Activated CD4-positive, alpha-beta T cell treated with anti-CD3 and anti-CD28 coated beads for 48 hours (primary cell): Measurements from ENCODE around the gene MFAP3L.
"Not testable (repeated sequence)": the region's sequence is repeated elsewhere in the genome, so short reads cannot be mapped to it uniquely, and the experiment has no call there.

Source experiments
- DNase-seq: peaks from one replicate; pipeline ENCODE4 v3.0.0-alpha.2; 2020

MFAP3L gene

DNA sequence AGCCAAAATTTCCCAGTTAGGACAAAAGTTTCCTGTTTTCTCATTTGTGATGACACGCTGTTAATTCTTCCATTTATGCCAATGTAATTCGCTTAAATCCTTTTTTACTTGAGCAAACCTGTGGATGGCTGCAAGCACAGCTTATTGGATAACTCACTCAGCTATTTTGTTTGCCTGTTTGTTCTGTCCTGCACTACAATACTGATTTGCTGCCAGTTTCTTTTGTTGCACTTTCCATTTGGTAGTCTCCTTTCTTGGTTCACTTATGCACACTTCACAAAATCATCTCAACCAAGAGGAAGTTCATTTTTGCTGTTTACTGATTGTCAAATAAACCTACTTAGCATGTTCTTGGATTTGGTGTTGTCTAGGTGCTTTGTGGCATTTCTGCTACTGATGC is 40.3 kb downstream of the MFAP3L start:
- no peak for DNase-seq

DNA sequence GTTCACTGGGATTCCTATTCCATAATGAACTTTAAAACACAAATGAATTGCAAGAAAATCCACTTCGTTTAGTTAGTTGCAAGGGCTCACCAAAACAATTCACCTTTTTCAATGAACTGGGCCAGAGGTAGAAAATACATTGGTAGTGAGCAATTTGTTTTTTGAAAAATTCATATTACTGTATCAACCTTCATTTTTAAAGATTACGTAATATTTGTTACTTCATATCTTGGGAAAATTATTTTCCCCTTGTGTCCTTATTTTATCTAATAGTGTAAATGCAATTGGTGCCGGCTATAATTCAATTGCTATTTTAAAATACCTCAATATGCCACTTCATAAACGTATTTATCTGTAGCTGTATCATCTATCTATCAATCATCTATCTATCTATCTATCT is 41.5 kb downstream of the MFAP3L start:
- no peak for DNase-seq

DNA sequence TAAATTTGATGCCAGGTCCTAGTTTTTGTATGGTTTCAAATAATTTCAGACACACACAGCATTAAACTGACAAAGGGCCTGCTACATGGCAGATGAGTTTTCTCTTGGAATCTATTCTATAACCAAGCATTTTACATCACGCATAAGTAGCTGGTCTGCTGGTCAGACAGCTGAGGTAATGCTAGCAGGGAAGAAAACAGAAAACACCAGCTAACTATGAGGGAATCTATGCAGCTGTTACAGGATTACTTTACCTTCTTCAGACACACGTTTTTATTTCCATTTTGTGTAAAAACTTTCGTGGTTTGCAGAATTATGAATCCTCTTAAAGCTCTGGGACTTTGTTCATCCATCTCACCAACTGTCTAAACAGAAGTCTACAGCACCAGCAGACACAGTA is 42.0 kb downstream of the MFAP3L start:
- DNase-seq = no peak

DNA sequence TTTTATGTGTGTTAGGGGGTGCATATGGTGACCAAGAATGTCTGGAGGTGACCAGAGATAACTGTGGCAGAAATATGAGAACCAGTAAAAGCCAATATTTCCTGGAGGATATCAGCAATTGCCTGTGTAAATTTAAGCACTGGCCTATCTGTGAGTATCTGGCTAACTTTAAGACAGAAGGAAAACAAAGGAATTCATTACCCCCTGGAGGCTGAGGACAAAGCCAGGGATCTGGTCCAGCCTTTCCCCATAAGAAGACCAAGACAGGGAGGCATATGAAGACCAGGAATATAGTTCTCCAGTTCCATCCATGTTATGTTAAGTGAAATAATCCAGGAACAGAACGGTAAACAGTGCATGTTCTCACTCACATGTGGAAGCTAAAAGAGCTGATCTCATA is 49.2 kb downstream of the MFAP3L start:
- DNase-seq = no peak

GRCh38 chr4:169975838-169976796 is 50.1 kb downstream of the MFAP3L start:
- no peak for DNase-seq

DNA sequence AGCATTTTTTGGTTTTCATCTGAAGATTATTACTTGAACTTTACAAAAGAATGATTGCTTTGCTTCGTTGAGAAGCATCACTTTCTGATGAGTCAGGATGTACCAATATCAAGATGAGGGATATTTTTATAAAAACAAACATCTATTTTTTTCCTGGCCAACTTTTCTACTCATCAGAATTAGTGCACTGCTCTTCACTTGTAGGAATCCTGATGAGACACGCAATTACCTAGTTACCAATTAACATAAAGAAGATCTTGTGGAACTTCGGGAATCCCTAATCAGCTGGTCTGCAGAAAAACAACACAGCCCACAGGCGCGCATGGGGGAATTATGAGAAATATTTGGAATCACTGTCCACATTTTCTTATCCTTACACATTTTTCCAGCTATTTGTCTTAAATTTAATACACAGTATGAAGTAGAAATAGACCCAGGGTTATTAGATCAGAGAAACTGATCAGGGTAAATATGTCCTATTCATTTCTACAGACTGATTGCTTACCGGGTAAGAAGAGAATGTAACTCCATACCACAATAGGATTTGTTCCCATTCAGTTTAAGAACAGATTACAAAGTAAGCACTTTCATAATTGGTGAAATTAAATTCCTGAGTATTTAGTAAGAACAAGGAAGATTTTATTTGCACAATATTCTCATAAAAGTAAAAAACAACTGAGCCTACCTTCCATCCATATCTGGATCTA is 50.9 kb downstream of the MFAP3L start:
- no peak for DNase-seq

DNA sequence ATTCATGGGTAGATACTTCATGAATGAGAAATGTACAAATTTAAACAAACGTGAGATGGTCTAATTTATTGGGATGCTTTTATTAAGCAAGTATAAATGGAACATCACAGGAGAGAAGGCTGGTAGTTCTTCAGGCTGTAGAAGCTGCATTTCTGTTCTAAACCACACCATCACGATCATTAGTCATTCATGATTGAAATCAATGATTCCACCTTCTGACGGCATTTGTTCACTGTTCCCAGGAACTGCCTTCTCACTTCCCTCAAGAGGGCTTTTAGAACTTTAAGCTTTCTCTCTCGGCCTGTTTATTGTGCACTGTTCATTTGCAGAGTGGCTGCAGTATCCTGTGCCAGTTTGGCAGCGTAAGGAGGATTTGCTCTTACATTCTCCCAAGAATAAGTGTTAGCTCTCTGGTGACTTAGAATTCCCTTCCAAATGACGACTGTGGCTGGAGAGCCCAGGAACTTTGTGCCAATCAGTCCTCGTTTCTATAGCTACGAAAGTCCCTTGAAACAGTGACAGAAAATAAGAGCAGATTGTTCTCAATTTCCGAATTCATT is 54.7 kb downstream of the MFAP3L start:
- no peak for DNase-seq

DNA sequence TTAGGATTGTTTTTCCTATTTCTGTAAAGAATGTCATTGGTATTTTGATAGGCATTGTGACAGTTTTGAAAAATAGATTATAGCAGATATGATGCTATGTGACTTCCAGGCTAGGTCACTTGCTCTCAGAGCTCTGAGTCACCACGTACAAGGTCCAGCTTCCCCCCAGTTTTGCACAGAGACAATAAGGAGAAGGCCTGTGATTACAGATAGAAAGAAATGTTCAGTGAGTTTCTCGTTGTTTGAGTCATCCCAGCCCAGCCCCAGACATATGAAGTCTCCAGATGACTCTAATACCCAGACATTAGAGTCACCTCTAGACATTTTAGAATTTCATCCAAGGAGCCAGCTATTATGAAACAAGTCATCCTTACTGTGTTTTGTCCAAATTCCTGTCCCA is 57.2 kb downstream of the MFAP3L start:
- no peak for DNase-seq

GRCh38 chr4:169963998-169964397 is 62.2 kb downstream of the MFAP3L start:
- no peak for DNase-seq

GRCh38 chr4:169959254-169959653 is 66.9 kb downstream of the MFAP3L start:
- DNase-seq = no peak

DNA sequence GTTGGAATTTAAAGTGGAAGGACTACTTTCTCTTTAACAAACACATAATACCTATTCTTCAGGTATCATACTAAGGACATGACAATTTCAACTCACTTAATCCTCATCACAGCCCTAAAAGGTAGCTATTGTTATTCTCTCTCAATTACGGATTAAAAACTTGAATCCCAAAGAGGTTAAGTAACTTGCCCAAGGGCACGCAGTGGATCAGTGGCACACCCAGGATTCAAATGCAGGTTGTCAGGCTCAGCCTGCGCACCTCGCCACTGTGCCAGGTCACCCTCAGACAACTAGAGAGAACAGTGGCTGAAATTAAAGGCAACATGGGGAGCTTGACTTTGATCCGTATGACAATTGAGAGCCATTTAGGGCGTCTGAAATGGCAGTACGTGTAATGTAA is 67.6 kb downstream of the MFAP3L start:
- no peak for DNase-seq

DNA sequence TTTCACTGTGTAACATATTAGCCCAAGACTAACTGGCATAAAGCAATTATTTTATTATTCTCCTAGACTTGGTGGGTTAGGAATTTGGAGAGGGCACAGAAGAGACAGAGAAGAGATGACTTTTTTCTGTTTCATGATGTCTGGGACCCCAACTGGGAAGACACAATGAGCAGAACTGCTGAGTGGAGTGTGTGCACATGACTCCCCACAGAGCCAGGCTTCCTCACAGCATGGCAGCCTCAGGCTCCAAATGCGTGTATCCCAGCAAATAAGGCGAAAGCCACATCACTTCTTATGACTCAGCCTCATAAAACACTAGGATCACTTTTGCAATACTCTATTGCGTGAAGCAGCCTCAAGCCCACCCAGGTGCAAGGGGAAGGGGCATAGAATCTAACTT is 68.4 kb downstream of the MFAP3L start:
- no peak for DNase-seq

DNA sequence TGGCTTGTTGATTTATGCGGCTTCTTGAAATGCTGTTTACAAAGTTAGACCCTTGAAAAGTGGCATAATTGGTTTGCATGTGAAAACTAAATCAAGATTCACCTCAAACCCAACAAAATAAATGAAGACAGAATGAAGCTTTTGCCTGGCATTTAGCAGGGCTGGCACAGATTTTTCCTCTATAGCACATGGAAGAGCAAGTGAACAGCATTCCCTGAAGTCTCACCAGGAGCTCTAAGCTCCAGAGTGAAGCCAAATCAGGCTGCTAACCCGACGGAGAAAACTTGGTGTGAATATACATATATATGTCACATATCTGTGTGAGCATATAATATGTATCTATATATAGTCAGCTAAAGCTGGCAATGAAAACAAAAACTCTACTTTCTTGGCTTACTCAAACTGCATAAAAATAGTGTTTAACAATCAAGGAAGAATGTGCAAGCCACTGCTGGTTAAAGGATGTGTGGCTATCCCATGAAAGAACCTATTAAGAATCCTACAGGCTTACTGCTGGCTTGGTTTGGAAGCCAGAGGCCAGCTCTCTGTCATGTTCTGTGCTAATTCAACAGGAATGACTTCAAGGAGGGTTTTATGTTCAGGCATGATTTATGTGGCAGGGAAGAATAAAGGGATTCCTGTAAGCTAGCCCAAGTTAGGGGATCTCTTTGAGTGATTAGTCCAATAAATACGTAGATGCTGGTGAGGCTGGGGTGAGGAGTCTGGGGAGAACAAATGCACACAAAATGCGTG is 69.9 kb downstream of the MFAP3L start:
- DNase-seq = no peak

GRCh38 chr4:169955521-169955920 is 70.7 kb downstream of the MFAP3L start:
- no peak for DNase-seq

DNA sequence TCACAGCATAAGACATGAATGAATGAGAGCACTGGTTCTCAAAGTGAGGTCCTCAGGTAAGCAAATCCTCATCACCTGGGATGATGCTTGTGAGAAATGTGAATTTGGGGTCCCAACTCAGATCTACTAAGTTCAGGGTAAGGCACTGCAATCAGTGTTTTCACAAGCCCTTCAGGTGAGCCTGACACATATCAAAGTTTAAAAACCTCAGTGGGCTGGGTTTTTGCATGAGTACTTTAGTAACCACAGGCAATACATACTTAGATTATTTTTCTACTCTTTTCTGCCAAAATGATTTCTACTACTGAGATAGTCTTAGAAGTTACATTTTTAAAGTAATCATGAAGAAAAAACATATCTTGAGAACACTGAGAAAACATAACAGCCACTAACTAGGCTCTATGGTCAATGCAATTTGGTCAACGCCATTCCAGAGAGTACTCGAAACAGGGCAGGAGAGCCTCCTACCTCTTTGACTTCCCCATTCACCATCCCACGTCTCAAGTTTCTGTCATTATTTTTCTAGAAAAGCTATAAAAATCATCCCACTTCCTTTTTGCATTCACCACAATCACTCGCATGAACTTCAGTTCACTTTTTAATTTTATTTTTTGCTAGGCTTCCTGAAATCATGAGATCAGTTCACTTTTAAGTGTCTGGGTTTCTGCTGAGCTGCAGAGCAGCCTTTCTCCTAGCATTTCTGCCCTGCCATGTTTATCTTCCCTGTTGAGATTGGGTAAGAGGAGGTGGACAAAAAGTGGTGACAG is 73.8 kb downstream of the MFAP3L start:
- no peak for DNase-seq

DNA sequence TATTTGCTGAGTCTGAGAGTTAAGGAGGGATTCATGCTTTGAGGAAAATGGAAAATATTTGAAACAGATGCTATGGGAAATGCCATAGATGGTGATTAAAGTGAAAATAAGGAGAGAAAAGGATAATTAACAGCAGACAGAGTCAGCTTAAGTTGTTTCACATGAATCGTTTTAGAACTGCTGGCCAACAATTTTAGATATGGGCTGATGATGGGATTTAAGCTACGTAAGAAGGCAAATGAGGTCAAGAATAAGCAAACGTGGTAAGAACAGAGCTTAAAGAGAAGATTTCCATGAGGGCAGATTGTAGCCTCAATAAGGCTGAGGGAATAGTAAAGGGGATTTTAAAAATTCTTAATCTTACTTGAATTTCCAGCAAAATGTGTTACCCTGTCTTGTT is 77.9 kb downstream of the MFAP3L start:
- DNase-seq = no peak

DNA sequence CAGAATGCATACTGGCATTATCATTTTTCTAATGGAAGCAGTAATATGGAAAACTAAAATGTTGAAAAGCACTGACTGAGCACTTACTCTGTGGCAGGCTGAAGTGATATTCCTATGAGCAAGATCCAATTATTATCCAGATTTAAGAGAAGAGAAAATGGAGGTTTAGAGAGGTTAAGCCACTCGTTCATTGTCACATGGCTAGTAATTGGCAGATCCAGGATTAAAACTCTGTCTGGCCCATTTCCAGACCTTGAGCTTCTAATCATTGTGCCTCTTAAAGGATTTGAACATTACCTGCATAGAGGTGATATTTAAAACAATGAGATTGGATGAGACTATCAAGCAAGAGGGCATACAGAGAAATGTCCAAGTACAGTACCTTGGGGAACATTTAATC is 80.6 kb downstream of the MFAP3L start:
- DNase-seq = no peak

DNA sequence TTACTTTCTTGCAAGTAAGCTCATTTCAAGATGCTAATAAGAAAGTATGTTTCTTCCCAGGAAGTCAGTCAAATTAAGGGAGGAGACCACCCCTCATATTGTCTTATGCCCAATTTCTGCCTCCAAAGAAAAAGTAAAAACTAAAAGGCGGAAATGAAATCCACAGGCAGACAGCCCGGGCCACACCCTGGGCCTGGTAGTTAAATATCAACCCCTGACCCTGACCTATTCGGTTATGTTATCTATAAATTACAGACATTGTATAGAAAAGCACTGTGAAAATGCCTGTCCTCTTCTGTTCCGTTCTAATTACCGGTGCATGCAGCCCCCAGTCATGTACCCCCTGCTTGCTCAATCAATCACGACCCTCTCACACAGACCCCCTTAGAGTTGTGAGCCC is 82.6 kb downstream of the MFAP3L start:
- not testable (repeated sequence) for DNase-seq

DNA sequence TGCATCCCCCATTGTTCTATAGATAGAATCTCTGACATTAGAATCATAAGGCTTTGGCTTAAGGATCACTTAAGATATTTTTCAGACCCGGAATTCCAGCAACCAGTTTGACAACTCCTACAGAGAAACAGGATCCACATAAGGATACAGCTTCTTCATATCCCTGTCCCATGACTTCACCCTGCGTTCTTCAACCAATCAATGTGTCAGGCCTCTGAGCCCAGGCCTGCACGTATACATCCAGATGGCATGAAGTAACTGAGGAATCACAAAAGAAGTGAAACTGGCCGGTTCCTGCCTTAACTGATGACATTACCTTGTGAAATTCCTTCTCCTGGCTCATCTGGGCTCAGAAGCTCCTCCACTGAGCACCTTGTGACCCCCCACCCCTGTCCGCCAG is 85.1 kb downstream of the MFAP3L start:
- no peak for DNase-seq

DNA sequence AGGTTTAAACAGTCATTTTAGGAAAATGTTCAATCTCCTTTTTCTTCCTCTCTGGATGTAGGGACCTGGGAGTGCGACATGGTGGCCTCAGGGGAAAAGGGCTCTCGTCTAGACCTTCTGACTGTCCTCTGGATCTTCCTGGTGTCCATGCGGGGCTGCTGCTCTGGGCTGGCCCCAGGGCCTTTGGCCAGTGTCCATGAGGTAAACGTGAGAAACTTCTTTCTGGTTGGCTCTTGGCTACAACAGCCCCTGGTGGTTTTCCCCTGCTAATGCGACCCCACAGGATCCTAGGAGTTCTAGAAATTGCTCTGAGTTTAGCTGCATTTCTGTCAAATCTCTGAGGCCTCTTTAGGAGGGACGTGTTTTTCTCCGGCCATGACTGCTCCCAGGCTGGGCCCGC is 85.7 kb downstream of the MFAP3L start:
- DNase-seq = no peak
